Gastroesophageal sphincter (tissue), 3 donors: Measurements from ENCODE around the gene AP3D1.

ENCODE experiments used
- EP300 ChIP-seq: sonication (generic); formaldehyde crosslinking; IDR thresholded peaks from one replicate; pipeline ENCODE4 v1.6.1; 2017; ENCODE audit warnings: antibody characterized with exemption, mild to moderate bottlenecking
- POLR2A ChIP-seq, 2 donors: fragments of 450-650 bp; IDR thresholded peaks; one replicate each; pipeline ENCODE4 v1.6.1; 2017; ENCODE audit warnings: antibody characterized with exemption in 2 of 2, mild to moderate bottlenecking in 2 of 2, moderate library complexity in 1 of 2
- POLR2AphosphoS5 ChIP-seq: sonication (generic); formaldehyde crosslinking; IDR thresholded peaks from one replicate; pipeline ENCODE4 v1.6.1; 2017; ENCODE audit warnings: antibody characterized with exemption
- TF ChIP-seq, protein P1 (sequence below), 4 experiments: fragments of 200-600 bp in 2 of 4; fragments of 450-650 bp in 2 of 4; sonication (generic) in 1 of 4; IDR thresholded peaks; one replicate each; pipeline ENCODE4 v1.5.1; 2017 to 2019; ENCODE audit warnings: antibody characterized with exemption in 4 of 4, mild to moderate bottlenecking in 2 of 4, moderate library complexity in 2 of 4

DNA sequence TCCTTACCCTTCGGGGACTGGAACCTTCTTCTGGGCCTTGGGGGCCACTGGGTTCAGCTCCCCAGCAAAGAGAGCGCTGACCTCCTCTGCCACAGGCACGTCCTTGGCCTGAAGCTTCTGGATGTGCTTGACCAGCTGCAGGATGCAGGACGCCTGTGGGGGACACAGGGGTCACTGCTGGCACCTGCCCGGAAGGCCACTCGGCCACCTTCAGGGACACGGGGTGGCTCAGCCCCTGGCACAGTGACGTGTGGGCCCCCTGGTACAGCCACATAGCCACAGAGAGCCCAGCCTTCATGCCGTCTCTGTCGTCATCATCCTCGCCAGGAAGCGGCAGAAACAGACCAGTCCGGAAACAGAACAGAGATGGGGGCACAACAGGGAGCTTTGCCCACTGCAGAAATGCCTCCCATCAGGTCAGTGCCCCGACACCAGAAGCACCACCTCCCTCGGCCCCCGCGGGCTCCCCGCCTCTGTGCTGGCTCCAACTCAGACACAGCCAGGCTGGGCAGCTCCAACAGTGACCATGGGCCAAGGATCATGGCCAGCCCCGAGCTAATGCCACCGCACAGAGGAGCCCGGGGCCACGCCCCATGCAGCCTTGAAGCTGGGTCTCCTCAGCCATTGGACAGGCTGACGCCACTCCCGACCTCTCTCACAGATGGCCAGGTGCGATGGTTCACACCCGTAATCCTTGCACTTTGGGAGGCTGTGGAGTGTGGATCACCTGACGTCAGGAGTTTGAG, 34.0 kb downstream of the AP3D1 start:
- no peak for TF ChIP-seq POLR2A (IDR thresholded peaks at IDR 0.05)
- TF ChIP-seq EP300: no peak
- TF ChIP-seq, protein P1, sequence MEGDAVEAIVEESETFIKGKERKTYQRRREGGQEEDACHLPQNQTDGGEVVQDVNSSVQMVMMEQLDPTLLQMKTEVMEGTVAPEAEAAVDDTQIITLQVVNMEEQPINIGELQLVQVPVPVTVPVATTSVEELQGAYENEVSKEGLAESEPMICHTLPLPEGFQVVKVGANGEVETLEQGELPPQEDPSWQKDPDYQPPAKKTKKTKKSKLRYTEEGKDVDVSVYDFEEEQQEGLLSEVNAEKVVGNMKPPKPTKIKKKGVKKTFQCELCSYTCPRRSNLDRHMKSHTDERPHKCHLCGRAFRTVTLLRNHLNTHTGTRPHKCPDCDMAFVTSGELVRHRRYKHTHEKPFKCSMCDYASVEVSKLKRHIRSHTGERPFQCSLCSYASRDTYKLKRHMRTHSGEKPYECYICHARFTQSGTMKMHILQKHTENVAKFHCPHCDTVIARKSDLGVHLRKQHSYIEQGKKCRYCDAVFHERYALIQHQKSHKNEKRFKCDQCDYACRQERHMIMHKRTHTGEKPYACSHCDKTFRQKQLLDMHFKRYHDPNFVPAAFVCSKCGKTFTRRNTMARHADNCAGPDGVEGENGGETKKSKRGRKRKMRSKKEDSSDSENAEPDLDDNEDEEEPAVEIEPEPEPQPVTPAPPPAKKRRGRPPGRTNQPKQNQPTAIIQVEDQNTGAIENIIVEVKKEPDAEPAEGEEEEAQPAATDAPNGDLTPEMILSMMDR (IDR thresholded peaks at IDR 0.05): no peak
- no peak for TF ChIP-seq POLR2AphosphoS5
